Measurements from ENCODE around the gene SEC14L1.
"Not testable (repeated sequence)": the region's sequence is repeated elsewhere in the genome, so short reads cannot be mapped to it uniquely, and the experiment has no call there.

SEC14L1 gene

DNA sequence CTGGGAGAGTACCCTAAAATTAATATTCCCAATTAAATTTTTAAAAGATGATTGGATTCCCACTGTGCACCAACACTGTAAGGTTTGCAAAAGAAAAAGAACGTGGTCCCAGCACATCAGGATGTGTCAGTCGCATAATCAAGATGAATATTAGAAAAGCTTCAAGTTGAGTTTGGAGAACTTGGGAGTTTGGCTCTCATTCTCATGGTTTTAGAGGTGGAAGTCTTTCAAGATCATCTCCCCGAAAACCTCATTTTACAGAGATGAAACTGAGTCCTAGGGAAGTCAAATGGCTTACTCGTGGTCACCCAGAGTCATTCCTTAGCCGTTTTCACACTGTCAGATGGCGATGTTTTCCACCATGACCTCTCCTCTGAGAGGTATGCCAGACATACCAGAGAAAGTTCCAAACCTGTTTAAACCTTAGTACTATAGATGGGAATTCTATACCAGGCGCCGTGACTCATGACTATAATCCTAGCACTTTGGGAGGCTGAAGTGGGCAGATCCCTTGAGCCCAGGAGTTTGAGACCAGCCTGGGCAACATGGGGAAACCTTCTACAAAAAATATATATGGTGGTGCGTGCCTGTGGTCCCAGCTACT lies 1.2 kb downstream of the SEC14L1 start:
- DNase-seq (ENCODE audit: low read depth in 2 of 2): no peak

DNA sequence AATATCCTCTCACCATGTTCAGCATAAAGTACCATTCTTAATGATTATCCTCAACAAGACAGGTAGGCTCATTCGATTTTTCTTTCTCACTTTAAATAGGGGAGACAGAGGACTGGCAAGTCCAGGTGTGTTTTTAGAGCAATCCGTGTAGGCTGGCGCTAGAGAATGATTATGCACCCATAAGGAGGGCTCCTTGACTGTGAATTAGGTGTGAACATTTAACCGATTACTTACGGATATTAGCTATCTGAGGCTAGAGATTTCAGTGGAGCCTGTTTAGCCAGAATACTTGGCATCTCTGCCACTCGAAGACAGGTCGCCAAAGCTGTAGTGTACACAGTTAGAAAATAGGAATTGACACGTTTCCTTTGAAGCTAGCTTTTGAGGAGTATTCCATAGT lies 1.9 kb downstream of the SEC14L1 start:
- DNase-seq (ENCODE audit: low read depth in 2 of 2): no peak

DNA sequence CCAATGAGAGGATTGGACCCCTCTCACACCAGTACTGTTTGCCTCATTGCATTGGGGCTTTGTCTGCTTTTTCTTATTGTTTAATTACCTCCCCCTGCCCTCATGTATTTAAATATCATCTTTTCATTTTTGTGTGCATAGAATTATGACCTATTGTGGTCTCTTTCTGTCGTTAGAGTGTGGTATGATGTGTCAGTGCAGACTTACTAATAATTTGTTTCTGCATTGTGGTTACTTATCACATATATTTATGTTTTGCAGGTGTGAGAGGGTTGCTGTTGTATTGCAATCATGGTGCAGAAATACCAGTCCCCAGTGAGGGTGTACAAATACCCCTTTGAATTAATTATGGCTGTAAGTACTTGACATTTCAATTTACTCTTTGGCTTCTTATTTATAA lies 2.5 kb downstream of the SEC14L1 start:
- DNase-seq (ENCODE audit: low read depth in 2 of 2): no peak

DNA sequence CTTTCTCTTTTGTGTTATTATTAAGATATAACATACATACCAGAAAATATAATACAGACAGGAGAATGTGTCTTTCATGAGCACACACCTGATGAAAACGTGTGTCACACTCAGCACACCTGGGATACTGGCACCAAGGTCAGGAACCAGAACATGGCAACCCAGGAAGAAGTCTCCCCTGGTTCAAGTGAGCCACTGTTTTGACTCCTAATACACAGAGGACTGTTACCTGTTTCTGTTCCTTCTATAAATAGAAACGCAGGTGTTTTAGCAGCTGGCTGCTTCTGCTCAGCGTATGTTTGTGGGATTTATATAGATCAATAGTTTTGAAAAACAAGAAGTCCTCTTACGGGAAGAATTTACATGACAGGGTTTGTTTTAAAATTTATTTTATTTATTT lies 3.5 kb downstream of the SEC14L1 start:
- DNase-seq (ENCODE audit: low read depth in 2 of 2): no peak

DNA sequence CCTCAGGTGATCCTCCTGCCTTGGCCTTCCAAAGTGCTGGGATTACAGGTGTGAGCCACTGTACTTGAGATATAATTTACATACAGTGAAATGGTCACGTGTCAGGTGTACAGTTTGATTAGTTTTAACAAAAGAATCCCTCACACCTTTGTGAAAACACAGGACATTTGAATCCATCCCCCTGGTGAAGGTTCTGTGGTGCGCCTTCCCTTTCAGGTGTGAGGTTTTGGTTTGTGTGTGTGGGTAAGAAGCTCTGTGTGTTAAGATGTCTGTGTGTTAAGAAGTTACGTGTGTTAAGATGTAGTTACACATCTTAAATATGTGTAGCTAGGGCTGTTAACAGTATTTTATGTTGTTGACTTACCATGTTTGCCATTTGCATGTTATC lies 4.4 kb downstream of the SEC14L1 start:
- DNase-seq (ENCODE audit: low read depth in 2 of 2): no peak

DNA sequence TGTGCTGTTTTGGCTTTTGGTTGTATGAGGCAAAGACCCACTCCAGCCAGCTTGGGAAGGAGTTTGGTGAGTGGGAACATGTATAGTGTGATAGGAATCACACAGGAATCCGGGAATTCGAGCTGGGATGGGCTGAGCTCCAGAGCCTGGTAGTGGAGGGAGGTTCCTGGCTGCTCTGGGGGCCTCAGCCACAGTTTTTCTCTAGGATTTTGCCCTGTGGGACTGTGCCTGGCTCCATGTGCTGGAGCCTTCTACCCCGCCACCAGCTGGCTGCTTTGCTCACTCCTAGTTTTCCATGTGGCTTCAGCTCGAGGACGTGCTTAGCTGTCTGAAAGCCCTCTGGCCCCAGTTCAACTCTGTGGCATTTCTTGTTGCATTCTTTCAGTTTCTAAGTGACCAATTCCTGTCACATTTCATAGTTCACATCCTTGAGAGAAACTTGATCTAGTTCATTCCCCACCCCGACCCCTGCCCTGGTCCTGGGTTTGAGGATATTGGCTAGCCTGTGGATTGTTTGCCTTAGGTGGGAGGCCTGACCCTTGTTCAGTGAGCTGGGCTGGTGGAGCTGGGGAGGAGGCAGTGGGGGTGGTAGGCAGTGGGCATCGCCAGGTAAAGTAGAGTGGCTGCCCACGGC lies 5.0 kb downstream of the SEC14L1 start:
- DNase-seq (ENCODE audit: low read depth in 2 of 2): no peak

DNA sequence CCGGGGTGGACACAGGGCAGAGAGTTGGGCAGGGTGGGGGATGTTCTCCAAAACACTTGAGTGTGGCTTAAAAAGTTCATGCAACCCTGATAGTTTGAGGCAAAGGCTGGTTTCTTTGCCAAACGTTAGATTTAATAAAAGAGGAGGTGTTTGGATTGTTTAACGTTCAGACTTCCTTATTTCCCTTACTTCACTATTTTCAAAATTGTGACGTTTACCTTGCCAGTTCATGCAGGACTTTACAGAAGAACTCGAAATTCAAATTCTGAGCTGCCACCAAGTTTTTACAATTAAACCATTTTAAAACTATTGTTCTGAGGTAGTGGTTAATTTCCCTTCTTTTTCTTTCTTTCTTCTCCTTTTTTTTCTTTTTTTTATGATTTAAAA lies 5.5 kb downstream of the SEC14L1 start:
- no peak for DNase-seq (ENCODE audit: low read depth in 2 of 2)

DNA sequence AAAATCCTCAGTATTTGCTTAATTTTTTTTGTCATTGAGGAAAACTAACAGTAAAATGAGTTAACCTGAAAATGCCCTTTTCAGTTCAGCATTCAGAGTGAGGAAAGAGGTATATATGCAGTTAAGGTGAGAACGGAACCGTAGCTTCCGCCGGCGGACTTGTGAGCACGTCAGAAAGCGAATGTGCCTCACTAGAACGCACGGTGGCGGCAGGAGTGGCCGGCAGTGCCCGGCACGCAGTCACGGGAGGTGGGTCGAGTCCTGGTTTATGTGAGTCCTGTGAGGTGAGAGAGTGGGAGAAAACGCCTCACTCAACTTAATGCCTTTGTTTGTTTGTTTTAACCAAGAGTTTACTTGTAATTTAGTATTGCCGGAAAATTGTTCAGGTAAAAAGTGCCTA lies 6.1 kb downstream of the SEC14L1 start:
- no peak for DNase-seq (ENCODE audit: low read depth in 2 of 2)

DNA sequence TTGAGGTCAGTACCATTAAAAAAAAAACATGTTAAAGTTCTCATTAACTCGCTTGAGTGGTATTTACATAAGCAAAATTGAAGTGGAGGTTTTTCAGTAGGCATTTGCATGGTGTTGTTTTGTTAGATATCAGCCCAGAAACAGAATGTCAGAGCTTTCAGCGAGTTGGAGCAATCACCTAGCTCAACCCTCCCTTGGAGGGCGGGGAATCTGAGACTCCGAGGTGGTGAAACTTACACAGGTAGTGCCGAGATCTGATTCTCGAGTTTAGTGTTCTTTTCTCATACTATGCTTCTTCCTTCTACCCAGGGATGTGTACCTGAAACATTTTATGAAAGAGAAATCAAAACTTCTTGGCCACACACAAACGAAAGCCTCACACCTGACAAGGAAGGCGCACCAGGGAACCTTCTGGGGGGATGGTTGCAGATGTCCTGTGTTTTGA lies 6.6 kb downstream of the SEC14L1 start:
- no peak for DNase-seq (ENCODE audit: low read depth in 2 of 2)

DNA sequence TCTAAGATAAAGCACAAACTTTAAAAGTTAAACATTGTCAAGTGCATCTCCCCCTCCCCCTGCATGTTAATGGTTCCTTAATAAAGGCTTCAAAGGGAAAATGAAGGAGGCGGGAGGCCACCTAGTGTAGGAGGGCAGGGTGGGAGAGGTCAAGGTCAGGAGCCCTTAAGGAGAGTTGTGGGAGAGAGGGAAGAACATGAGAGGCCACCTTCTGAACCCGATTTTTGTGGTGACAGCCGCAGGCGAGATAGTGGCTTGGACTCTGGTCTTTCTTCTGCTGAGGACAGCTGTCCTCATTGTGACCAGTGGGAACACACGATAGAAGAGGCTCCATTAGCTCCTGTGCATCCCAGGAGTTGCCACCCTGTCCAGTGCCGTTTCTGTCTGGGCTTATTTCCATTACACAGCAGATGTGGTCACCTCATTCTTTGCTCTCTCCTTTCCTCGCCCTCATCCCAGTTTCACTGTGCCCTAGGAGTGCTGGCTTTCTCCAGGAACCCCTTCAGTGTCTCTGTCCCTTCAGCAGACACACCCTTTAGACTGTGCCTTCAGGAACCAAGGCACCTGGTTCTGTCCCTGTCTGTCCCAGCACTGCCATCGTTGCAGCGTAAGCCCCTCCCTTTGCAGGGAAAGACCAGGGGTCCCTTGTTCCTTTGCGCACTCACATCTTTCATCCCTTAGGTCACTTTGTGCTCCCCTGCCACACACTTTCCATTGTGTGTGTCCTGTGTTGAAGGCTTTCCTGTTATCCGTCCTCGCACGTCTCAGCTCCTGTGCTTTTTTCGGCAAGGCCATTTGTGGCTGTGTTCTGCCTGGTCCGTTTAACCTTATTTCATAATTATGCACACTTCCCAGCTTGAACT lies 7.5 kb downstream of the SEC14L1 start:
- DNase-seq (ENCODE audit: low read depth in 2 of 2): no peak

DNA sequence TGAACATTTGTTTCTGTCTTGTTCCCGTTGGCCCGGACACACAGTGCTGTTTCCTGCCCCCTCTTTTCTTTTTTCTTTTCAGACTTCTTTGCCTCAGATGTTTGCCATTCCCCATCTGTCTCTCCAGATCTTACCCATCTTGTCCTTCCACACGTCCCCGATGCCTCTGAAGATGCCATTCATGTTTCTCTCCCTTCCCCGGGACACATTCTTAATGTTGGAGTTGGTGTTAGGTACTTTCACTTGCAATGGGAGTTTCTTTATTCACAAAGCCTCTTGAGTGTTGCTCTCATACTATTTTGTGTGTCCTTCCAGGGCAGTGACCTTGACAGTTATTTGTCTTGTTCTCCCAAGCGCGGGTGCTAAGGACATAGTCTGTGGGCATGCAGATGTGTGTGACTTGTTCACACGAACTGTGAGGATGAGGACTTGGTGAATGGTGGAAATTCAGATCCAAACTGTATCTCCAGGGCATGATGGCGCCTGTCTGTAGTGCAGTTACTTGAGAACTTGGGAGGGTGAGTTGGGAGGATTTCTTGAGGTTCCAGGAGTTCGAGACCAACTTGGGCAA lies 8.3 kb downstream of the SEC14L1 start:
- no peak for DNase-seq (ENCODE audit: low read depth in 2 of 2)

DNA sequence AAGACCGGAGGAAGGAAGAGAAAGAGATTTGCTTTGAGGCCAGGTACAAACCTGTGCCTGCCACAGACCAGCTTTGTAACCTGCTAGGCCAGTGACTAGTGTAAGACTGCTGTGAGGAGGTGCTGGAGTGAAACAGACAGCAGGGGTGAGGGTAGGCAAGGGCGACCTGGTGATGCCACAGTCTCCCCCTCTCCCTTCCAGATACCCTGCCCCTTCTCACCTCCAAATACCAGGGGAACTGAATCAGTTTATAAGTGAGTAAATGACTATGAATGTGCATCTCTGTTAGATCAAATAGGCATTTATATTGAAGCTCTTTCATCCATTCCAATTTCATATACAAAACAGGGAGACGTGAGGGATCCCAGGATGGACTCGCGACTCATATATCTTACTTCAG lies 9.4 kb downstream of the SEC14L1 start:
- no peak for DNase-seq (ENCODE audit: low read depth in 2 of 2)

DNA sequence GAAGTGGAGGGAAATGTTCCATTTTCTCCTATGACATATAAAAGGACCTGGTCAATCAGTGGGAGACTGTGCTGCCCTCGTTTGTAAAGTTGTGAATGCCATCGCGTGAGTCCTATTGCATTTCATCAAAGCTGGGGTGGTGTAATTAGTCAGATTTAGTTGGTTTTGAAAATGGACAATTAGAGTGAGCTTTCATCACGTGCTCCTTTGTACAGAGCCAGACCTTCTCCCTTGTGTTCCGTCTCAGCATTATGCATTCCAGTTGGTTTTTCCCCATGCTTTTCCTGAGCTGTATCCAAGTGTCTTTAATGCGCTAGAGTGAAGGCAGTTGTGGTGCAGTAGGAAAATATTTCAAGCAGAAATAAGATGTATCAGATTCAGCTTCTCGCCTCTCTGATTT lies 10.4 kb downstream of the SEC14L1 start:
- DNase-seq (ENCODE audit: low read depth in 2 of 2): no peak

DNA sequence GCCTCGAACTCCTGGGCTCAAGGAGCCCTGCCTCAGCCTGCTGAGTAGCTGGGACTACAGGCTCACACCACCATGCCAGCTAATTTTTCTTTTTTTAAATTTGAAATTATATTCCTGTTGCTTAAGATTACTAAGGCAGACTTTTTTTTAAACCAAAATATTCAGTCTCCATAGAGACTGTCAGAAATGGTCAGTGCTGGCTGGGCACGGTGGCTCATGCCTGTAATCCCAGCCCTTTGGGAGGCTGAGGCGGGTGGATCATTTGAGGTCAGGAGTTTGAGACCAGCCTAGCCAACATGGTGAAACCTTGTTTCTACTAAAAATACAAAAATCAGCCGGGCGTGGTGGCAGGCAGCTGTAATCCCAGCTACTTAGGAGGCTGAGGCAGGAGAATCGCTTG lies 11.3 kb downstream of the SEC14L1 start:
- not testable (repeated sequence) for DNase-seq (ENCODE audit: low read depth in 2 of 2)

DNA sequence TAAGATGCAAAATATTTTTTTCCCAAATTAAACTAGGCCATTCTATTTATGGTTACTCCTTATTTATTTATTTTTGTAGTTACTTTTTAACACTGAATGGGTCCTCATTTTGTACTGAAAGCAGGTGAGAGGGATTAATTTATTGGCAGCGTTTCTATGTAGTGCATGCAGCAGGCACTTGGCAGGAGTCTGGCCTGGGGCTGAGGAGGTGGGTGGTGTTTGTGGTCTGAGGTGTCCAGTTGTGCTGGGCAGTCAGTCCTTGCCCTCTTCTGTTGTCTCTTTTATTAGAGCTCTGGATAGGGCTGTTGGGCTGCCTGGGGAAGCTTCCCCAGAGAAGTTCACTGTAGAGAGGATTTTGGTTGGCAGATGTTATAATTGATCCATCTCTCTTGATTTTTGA lies 12.7 kb downstream of the SEC14L1 start:
- DNase-seq (ENCODE audit: low read depth in 2 of 2): no peak

DNA sequence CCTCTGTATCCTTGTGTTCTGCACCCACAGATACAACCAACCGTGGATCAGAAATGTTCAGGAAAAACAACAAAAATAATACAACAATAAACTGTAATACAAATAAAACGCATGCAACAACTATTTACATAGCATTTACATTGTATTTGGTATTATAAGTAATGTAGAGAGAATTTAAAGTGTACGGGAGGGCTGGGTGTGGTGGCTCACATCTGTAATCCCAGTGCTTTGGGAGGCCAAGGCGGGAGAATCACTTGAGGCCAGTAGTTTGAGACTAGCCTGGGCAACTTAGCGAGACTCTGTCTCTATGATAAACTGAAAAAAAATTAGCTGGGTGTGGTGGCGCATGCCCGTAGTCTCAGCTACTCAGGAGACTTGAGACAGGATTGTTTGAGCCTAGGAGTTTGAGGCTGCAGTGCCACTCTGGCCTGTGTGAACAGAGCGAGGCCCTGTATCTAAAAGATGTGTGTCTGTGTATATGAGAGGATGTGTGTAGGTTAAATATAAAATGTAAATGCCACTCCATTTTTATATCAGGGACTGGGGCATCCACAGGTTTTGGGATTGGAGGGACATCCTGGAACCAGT lies 13.3 kb downstream of the SEC14L1 start:
- no peak for DNase-seq (ENCODE audit: low read depth in 2 of 2)

DNA sequence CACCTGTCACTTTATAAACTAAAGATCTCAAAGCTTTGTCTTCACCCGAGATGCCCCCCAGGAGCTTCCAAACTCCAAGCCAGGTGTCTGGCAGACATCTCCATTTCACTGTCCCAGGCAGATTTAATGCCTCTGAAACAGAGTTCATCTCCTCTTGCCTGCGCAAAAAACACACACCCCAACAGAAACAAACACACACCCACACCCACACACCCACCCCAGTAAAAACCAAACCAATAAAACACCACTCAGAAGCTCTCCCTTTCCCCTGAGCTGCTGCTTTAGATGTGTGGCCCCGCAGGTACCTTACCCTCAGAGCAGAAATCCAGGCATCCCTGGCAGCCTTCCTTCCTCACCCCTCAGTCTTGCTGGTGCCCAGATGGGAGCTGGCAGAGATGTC lies 14.4 kb downstream of the SEC14L1 start:
- no peak for DNase-seq (ENCODE audit: low read depth in 2 of 2)

DNA sequence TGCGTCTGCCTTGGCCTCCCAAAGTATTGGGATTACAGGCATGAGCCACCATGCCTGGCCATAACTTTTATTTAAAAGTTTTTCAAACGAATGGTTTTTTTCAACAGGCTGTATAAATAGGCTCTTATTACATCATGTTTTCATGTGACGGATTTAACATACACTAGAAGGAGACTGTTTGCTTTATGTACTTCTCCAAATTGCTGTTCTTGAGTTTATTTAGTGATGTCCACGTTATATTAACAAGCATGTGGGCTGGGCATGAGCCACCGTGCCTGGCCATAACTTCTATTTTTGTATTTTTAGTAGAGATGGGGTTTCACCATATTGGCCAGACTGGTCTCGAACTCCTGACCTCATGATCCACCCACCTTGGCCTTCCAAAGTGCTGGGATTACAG lies 17.0 kb downstream of the SEC14L1 start:
- not testable (repeated sequence) for DNase-seq (ENCODE audit: low read depth in 2 of 2)

DNA sequence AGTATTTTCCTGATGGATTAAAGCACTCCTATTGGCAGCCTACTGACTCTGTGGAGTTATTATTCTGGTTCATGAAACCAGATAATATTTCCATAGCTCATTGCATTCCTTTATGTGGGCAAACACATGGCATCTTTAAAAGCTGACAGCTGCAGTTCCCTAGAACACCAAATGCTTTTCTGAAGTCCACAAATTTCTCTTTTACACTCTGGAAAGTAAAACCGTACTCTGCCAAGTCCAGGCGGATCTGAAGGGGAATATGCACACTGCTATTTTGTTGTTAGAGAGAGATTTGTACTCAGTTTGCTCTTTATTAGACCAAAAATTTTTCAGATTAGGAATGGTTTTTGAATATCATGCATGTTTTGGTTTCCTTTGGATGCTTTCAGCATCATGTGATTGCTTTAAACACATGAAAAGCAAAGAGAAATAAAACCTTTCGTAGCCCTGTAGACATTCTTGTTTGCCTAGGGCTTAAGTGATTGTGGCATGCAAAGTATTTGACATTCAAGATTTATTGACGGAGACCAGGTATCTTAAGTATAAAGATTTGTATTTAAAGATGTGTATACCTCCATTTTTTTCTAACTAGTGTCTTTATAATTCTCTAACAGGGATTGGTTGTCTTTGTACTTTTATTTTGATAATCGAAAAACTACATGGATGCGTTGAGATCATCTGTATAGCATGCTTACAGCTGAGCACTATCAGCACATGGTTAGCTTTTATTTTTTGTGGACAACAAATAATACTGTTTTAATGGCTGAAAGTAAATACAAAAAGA lies 19.5 kb downstream of the SEC14L1 start:
- no peak for DNase-seq (ENCODE audit: low read depth in 2 of 2)

DNA sequence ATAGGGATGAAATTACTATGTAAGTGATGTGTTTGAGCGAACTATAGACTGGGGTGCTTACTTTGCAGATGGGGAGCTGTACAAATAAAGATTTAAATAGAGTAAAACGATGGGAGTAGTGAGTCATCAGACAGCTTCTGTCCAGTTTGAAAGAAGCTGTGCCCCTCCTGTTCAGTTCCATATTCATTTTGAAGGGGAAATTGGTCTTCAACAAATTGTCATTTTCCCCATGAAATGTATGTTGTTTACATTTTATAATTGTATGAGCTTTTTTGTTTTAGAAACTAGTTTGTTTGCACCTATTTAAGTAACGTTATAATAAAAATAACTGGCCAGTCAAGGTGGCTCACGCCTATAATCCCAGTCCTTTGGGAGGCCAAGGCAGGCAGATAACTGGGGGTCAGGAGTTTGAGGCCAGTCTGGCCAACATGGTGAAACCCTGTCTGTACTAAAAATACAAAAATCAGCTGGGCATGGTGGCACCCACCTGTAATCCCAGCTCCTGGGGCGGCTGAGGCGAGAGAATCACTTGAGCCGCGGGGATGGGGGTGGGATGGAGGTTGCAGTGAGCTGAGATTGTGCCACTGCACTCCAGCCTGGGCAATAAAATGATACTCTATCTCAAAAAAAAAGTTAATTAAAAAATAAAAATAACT lies 20.2 kb downstream of the SEC14L1 start:
- DNase-seq (ENCODE audit: low read depth in 2 of 2): no peak

DNA sequence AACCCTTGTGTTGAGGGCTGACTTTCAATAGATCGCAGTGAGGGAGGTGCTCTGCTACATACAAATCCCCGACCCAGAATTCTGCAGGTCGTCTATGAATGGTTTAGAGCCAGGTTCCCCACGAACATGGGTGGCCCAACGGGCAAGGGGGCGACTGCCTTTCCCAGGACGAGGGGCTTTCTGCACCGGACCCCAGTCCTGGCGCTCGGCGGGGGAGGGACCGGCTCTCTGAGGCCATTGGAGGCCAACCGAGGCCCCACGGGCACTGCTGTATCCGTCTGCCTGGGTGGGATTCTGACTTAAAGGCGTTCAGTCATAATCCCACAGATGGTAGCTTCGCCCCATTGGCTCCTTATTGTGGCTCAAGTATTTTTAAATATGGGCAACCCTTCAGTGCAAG lies 21.2 kb downstream of the SEC14L1 start:
- no peak for DNase-seq (ENCODE audit: low read depth in 2 of 2)

Measured in stimulated activated CD8-positive, alpha-beta memory T cell treated with anti-CD3 and anti-CD28 coated beads, Interleukin-15, amount 100 ng/mL, for 4 hours (primary cell).